GM19455 (cell line): Measurements from ENCODE around the gene COL18A1.
"Not testable (repeated sequence)": the region's sequence is repeated elsewhere in the genome, so short reads cannot be mapped to it uniquely, and the experiment has no call there.

Experiments
- ATAC-seq: cut with Tn5 transposase; IDR thresholded peaks from one replicate; pipeline ENCODE4 v1.9.1; 2021; ENCODE audit not compliant: unreplicated experiment

COL18A1 gene

DNA sequence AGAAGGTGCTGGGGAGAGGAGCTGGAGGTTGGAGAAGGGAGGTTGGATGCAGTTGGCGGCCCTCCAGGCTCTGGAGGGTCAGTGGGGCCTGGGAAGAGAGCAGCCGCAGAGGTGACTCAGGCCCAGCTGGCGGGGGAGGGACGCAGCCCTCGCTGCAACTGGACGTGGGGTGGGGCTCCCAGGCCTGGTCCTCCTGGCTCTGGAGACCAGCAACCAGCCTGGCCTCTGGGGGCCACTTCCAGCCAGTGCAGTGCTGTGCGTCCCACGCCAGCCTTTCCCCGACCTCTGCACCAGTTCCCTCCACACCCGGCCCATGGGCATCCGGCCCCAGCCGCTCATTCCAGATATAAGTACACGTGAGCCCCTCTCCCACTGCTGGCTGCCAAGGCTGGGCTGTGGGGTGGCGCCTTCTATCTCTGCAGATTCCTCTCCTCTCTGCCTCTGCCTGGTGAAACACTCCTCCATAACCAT is 38.0 kb upstream of the COL18A1 start:
- no peak for ATAC-seq

DNA sequence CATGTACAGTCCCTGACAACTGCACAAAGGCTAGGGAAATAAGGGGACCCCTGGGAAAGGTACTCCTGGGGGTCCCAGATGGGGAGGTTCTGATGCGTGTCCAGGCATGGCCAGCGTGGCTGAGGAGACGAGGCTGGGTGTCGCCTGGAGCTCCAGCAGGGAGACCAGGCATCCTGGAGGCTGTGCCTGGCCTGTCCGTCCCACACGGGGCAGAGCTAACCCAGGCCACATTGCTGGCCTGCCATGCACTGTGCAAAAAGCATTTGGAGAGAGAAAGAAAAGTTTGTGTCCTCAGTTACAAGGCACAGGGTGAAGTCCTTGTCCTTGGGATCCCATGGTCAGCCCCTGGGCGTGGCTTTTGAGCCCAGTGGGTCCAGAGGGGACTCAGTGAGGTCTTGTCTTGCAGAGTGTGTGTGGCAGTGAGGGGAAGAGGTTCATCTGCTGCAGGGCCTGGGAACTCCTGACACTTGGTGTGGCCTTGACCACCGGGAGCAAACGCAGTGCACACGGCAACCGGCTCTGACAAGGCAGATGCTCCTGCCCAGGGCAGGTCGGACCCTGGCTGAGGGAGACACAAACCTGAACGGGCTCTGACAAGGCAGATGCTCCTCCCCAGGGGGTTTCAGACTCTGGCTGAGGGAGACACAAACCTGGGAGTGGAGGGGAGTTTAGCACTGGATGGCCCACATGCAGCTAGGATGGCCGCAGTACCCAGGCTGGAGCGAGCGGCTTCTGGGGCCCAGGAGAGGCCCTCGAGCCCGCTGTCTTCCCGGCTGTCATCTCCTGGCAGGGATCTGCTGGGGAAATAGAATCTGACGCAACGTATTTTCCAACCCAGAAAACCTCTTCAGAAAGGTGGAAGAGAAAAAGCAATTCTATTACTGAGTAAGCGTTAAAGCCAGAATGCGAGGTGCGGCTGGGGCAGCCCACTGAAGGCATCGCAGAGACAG is 37.3 kb upstream of the COL18A1 start:
- ATAC-seq: no peak

DNA sequence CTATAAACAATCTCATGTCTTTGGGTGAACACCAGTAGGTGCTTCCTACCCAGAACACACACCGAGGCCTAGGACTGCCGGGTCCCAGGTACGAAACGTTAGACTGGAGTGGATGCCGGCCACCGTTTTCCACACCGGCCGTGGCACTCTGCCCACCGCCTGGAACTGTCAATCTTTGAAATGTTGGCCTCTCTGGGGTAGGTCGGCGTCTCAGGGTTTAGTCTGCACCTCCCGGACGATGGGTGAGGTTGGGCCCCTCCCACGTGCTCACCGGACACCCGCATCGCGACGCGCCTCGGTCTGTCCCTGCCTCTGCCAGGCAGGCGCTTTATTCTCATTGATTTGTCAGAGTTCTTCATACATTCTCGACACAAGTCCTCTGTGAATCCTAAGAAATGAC is 35.9 kb upstream of the COL18A1 start:
- ATAC-seq: not testable (repeated sequence)

DNA sequence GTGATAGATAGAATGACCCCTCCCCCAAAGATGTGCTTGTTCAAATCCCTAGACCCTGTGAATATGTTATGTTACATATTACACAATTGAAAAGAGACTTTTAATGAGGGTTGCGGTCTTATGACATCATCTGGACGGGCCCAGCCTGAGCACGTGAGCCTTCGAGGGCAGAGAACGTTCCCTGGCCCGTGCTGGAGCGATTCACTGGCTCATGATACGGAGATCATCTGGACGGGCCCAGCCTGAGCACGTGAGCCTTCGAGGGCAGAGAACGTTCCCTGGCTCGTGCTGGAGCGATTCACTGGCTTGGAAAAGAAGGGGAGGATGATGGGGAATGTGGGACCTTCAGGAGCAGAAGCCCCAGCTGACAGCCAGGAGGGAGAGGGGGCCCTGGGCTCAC is 34.4 kb upstream of the COL18A1 start:
- ATAC-seq: no peak

DNA sequence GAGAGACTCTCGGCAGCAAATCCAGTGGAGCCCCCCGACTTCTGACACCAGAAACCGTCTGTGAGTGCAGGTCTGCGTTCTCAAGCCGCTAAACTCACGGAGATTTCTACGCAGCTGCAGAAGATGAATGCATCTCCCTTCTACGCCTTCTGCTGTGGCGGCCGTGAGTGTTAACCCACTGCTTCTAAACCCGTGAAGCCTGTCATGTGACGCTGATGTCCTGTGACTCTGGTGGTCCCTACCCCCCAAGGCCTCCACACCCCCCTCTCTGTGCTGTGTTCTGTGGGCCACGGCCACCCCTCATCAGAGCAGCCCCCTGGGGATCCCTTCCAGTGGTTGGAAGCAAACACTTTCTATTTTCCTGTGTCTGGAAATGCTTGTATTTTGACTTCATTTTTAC is 33.9 kb upstream of the COL18A1 start:
- ATAC-seq: no peak

DNA sequence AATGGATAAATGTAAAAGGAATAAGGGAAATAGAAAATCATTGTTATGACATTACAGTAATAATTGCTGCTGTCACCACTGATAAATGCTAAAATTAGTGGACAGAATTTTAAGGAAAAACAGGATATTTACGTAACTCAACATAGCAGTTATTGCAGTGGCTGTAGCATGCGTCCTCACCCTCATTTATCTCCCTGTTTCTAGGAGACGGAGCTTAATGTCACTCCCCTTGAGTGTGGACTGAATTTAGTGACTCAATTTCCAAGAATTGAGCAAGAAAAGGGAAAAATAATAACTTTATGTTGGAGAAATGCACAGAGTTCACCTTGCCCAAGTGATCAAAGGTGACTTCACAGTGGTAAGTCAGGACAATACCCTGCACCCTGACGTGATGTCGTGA is 33.3 kb upstream of the COL18A1 start:
- no peak for ATAC-seq

DNA sequence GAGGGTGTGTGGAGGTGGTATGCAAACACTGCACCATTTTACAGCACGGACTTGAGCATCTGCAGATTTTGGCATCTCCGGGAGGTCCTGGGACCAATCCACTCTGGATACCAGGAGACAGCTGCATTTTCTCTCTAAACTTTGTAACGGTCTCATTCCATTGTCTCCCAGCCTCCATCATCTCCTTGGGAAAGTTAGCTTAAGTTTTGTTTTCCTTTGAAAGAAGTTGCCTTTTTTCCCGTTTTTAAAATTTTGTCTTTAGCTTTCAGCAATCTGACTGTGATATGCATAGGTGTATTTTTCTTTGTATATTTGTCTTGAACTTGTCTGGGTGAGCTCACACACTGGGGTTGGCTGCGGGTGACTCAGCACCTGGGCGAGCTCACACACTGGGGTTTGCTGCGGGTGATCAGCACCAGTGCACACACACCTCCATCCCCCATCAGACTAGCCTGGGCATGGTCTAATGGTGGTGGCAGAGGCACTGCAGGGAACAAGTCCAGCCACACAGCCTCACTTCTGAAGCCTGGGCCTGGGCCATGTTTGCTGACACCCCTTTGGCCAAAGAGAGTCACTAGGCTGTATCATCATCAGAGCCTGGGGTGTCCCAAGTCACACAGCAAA is 32.1 kb upstream of the COL18A1 start:
- no peak for ATAC-seq

DNA sequence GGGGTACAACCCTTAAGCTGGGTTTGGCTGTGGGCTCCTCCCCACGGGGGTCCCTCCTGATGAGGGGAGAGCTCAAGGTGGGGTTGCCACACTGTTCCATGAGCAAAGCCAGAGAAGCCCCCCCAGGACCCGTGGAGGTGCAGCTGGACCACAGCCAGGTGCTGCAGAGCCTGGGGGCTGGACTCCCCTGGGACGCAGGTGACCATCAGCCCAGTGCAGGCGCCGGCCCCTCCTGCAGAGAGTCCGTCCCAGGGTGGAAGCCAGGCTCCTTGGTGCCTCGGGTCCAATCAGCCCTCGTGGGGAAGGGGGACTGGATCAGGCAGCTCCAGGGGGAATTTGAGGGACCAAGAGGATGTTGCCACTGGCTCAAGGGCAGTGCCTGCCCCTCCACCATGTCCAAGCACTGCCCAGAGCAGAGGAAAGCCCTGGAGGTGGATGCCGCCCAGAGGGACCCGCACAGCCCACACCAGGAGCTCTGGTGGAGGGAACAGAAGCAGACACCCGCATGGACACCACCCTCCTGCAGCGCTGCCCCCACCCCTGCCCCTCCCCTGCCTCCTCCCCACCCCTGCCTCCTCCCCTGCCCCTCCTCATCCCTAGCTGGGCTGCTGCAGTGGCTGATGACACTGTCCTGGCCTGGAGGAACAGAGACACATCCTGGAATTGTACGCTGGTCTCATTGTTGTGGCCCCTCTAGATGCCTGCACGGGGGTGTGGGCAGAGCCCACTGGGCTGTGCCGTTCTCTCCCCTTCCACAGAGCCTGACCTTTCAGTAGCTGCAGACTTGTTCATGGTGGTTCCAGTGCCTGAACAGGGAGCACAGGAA is 30.8 kb upstream of the COL18A1 start:
- no peak for ATAC-seq

DNA sequence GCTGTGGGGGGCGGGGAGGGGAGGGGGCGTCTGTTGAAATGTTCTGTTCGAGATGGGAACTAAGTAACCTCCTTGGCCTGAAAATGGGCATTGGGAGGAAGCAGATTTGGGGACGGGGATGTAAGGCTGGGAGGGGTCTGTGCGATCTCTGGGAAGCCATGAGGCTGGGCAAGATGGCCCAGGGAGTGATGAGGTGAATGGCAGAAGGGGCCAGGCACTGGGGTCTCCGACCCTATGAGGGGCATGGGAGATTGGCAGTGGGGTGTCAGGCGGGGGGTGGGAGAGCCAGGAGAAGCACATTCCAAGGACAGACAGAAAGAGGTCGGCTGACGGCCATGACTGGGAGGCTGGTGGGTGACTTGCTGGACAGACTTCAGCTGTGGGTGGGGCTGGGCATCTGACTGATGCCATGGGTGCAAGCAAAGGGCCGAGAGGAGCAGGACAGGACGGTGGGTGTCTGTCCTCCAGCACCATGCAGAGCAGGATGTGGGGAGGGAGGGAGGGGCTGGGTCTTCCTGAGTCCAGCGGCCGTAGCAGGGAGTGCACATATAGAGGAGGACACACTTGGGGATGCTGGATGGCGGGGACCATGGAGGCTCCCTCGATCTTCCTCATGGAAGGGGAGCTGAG is 30.0 kb upstream of the COL18A1 start:
- ATAC-seq: no peak

DNA sequence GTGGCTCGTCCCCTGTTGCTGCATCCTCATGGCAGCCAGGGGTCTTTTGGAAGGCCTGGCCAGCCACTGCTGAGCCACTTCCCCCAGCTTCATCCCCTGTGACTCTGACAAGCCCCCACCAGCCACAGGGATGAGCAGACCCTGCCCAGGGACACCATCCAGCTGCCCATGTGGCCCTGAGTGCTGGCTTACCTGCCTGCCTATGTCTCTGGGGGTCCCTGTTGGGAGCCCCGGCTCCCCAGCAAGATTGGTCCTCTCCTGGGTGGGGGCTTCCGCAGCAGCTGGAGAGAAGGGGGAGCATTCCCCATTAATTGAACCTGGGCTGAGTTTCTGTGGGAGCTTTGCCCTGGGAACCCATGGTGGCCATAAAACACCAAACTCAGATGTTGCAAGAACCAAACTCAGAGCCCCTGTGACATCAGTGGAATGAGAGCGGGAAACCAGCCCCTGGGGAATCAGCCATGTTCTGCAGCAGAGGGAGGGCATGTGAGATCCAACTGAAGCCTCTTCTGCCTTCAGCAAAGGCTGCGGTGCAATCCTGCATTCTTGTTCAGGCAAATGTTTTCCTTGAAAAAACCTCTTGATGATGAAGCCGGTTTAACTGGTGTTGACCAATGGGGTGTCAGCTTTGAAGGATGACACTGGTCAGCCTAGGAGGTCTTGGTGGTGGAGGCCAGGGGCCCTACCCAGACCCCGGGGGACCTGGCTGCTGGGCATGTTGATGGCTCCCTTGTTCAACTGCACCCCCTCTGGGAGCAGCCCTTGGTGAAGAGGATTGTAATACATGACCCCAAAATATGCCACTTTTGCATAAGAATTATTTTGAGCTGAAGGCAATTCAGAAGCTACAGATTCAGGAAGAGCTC is 28.3 kb upstream of the COL18A1 start:
- no peak for ATAC-seq

DNA sequence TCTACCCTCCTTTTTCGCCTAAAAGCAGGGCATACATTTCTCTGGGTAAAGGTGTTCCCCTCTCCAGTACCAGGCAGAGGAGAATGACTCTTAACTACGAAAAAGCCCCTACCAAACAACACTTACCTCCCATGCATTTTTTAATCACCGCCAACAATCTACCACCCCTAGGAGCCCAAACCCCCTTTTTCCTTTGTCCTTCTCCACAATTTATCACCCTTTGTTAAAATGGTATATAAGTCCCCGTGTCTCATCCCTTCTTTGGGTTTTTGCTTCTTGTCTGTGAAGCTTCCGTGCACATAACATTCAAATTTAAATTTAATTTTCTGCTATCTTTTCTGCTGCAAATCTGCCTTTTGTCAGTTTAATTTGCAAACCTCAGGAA is 27.6 kb upstream of the COL18A1 start:
- ATAC-seq: no peak

DNA sequence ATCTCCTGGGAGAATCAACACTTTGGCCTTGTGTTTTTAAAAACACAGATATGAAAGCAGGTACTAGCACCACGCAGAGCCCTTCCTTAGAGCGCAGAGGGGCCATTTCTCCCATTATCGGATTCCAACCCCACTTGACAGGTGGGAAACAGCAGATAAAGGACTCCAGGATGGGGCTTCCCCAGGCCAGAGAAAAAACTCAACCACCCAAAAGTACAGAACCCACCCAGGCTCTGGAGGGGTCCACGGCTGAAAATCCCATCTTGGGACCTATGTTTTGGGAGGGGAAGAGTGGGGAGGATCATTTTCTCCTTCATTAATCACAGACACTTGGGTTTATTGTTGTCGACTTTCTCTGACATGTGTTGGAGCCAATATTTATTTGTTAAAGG is 27.1 kb upstream of the COL18A1 start:
- no peak for ATAC-seq

DNA sequence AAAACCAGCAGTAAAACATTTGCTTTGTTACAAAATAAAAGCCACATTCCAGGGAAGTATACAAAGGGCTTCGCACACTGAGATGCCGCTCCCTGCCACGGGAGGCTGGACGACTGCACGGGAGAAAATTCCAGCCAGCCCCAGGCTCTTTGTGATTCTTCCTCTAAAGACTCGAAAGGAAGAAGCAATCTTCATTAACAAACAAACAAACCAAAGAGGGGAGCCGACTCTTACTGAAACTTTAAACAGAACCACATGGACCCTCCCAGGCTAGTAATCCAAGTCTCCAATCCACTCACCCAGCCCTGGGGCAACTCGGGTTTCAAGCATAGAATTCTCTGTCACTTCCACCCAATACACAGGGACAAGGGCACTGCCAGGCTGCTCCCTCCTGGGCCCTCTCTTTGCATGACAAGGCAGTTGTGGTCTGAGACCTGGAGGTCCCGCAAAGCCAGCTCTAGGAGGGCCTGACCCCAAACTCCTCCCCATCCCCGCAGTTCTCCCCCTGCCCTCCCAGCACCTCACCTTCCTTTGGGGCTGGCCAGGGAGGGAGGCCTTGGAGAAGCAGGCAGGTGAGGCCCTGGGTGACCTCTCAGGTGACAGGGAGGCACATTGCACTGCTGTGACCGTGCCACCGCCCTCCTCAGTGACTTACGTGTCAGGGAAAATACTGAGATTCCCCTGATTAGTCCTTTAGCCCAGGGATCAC is 26.6 kb upstream of the COL18A1 start:
- ATAC-seq: no peak

DNA sequence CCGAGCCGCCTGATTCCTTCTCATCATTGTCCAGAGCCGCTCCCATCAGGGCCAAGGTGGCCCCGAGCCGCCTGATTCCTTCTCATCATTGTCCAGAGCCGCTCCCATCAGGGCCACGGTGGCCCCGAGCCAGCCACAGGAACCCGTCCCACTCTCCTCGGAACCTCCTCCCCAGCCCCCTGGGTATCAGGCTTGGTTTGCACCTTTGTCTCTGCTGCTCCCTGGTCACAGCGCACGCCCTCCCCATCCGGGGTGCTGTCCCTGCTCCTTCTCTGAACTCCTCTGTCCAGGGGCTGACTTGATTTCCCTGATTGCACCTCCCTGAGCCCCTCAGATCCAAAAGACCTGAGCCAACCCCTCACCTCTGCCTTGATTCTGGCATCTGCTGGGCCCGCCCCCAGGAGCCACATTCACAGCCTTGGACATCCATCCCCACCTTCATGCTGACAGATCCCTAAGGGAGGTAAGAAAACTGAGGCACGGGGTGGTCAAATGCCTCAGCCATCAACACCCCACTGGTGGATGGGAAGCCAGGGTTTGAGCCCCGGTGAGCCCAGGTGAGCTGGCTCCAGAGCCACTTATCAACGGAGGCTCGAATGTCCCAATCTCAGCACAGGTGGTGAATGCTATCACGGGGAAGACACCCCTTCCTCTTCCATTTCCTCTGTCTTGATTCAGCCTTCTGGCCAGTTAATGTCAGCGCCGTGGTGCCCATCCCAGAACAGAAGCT is 25.6 kb upstream of the COL18A1 start:
- no peak for ATAC-seq

DNA sequence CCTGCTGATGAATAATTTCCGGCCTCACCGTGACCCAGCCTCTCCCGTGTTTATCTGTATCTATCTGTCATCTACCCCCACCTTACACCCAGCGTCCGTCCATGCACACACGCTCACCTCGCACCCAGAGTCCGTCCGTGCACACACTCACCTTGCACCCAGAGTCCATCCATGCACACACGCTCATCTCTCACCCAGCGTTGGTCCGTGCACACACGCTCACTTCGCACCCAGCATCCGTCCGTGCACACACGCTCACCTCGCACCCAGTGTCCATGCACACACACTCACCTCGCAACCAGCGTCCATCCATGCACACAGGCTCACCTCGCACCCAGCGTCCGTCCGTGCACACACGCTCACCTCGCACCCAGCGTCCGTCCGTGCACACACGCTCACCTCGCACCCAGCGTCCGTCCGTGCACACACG is 25.0 kb upstream of the COL18A1 start:
- ATAC-seq: no peak

DNA sequence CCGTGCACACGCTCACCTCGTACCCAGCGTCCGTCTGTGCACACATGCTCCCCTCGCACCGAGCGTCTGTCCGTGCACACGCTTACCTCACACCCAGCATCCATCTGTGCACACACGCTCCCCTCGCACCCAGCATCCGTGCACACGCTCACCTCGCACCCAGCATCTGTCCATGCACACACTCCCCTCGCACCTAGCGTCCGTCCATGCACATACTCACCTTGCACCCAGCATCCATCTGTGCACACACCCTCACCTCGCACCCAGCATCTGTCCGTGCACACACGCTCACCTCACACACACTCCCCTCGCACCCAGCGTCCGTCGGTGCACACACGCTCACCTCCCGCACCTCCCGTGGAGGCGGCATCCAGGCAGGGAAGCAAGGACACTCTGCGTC is 24.4 kb upstream of the COL18A1 start:
- ATAC-seq: no peak

DNA sequence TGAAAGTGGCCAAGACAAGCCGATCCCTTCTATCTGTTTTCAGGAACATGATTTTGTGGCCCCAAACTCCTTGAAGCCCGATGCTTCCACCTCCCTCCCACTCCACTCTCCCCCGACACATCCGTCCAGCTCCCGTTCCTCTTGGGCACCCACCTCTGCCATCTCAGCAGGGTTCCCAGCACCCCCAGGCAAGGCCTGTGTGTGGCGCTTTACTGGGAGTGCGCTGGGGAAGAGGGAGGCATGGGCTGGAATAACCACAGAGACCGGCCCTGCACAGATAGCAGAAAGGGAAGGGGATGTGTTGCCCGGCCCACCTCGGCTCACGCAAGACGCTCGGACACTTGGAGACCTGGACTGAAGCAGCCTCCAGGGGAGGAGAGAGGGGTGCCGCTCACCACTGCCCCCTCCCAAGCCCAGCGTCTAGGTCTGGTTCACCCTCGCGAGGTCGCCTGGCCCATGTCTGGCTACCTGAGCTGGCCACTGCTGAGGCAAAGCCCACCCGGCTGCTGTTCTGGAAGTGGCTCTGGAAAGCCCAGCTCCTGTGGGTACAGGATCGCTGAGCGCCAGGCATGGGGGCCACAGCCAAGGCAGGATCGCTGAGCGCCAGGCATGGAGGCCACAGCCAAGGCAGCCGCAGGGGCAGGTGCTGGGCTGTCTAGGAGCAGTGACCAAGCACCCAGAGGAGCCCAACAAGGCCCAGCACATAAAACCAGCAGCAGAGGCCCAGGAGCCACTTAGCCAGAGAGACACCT is 23.8 kb upstream of the COL18A1 start:
- ATAC-seq: no peak
